Vagina (tissue), 2 donors: ENCODE results near the gene MAP2K2.

ENCODE experiments used
- CTCF ChIP-seq, 3 experiments: fragments of 450-650 bp in 2 of 3; fragments of 200-600 bp in 1 of 3; sonication (generic) in 1 of 3; IDR thresholded peaks; one replicate each; pipeline ENCODE4 v1.5.1; 2017 to 2019; ENCODE audit warnings: antibody characterized with exemption in 3 of 3, mild to moderate bottlenecking in 2 of 3, moderate library complexity in 2 of 3
- POLR2A ChIP-seq, 2 donors: fragments of 450-650 bp; IDR thresholded peaks; one replicate each; pipeline ENCODE4 v1.6.1; 2017; ENCODE audit warnings: antibody characterized with exemption in 2 of 2, mild to moderate bottlenecking in 2 of 2, moderate library complexity in 2 of 2
- POLR2AphosphoS5 ChIP-seq, 2 donors: sonication (generic); formaldehyde crosslinking; IDR thresholded peaks; one replicate each; pipeline ENCODE4 v1.9.0; 2017; ENCODE audit warnings: antibody characterized with exemption in 2 of 2, mild to moderate bottlenecking in 2 of 2, low read depth in 1 of 2; ENCODE audit not compliant: insufficient read depth in 1 of 2

DNA sequence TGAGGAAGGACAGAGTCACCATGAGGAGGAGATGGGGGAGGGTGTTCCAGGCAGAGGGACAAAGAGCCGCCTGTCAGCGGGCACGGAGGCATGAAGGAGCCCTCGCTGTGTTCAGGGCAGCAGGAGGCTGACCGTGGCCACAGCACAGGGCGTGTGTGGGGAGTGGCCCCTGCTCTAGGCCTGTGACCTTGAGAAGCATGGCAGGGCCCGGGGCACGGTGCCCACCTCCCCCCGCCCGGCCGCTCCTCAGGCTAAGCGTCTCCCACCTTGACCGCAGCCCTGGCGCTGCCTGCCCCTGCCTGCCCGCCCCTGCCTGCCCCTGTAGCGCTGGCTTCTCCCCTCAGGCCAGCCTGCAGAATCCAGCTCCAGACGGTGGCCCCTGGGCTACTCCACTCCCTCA, 11.6 kb downstream of the MAP2K2 start:
- no peak for TF ChIP-seq POLR2AphosphoS5 (IDR thresholded peaks at IDR 0.05; ENCODE audit: insufficient read depth in 1 of 2, low read depth in 1 of 2)
- no peak for TF ChIP-seq CTCF (IDR thresholded peaks at IDR 0.05)
- no peak for TF ChIP-seq POLR2A (IDR thresholded peaks at IDR 0.05)
